Neural progenitor cell (in vitro differentiated cells): ENCODE results near the gene REG4.

Experiments used
- EZH2phosphoT487 ChIP-seq: fragments of 200-600 bp; sonication (generic); IDR thresholded peaks from 2 replicates; pipeline ENCODE4 v1.6.1; 2017; ENCODE audit warnings: antibody characterized with exemption
- TF ChIP-seq, protein P1 (sequence below): fragments of 200-600 bp; sonication (generic); IDR thresholded peaks from 2 replicates; pipeline ENCODE4 v1.5.1; 2017; ENCODE audit warnings: antibody characterized with exemption, mild to moderate bottlenecking

DNA sequence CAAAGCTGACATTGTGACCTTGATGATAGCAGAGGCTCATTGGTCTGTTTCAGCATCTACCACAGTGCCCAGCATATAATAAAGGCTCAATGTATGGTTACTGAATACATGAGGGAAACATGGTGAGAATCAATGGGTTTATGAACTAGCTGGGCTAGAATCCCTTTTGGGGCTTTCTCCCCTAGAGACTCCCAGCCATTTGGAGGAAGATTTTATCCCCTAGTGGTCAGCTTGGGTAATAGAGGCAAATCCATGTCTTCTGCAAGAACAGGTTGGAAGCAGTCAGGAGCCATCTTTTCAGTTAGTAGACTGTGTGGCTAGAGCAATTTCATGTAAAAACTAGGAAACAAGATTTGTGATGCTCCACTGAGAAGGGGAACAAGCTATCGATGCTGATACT is 15.8 kb upstream of the REG4 start:
- TF ChIP-seq, protein P1, sequence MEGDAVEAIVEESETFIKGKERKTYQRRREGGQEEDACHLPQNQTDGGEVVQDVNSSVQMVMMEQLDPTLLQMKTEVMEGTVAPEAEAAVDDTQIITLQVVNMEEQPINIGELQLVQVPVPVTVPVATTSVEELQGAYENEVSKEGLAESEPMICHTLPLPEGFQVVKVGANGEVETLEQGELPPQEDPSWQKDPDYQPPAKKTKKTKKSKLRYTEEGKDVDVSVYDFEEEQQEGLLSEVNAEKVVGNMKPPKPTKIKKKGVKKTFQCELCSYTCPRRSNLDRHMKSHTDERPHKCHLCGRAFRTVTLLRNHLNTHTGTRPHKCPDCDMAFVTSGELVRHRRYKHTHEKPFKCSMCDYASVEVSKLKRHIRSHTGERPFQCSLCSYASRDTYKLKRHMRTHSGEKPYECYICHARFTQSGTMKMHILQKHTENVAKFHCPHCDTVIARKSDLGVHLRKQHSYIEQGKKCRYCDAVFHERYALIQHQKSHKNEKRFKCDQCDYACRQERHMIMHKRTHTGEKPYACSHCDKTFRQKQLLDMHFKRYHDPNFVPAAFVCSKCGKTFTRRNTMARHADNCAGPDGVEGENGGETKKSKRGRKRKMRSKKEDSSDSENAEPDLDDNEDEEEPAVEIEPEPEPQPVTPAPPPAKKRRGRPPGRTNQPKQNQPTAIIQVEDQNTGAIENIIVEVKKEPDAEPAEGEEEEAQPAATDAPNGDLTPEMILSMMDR, result peak; percentile 62
- no peak for TF ChIP-seq EZH2phosphoT487
